SK-N-MC (cell line): ENCODE data around the gene TAPT1.

Source experiments
- EZH2 ChIP-seq: fragments of 200-600 bp; sonication (generic); IDR thresholded peaks from one replicate; pipeline ENCODE4 v1.6.1; 2017; ENCODE audit warnings: antibody characterized with exemption
- POLR2AphosphoS5 ChIP-seq: IDR thresholded peaks from 2 replicates; pipeline ENCODE4 v1.6.1; 2012; ENCODE audit warnings: mild to moderate bottlenecking, low read depth, low read length, borderline replicate concordance

DNA sequence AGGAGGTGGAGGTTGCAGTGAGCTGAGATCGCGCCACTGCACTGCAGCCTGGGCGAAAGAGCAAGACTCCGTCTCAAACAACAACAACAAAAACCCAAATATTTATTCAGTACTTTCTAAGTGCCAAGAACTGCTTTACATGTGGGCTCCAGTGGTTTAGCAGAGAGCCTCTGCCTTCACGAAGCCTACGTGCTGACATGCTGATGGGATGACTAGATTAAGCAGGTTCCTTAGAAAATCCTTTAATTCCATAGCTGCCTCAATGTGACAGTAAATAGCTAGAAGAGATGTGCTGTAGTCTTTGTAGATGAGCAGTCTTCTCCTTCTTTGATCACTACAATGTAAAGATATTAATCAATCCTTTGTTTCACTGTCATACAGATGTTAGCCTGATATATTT, 49.6 kb downstream of the TAPT1 start:
- TF ChIP-seq EZH2 (no peak), POLR2AphosphoS5 (no peak)
